ENCODE results near the gene PLCG2.

DNA sequence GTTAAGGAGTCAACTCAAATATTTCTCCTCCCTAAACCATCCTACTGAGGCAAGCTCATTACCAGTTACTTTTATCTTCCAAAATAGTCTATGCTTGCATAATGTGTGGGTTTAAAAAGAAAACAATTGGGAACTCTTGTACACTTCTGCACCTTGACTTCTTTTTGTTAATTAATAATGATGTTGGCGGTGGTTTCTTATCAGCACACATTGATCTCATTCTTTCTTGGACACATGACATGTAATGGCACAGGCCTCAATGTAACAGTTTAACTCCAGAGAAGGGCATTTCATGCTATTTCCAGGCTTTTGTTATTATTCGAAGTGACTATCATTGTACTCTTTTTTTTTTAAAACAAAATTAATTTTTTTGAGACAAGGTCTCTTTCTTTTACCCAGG, 7.8 kb downstream of the PLCG2 start:
- TF ChIP-seq, protein P1, sequence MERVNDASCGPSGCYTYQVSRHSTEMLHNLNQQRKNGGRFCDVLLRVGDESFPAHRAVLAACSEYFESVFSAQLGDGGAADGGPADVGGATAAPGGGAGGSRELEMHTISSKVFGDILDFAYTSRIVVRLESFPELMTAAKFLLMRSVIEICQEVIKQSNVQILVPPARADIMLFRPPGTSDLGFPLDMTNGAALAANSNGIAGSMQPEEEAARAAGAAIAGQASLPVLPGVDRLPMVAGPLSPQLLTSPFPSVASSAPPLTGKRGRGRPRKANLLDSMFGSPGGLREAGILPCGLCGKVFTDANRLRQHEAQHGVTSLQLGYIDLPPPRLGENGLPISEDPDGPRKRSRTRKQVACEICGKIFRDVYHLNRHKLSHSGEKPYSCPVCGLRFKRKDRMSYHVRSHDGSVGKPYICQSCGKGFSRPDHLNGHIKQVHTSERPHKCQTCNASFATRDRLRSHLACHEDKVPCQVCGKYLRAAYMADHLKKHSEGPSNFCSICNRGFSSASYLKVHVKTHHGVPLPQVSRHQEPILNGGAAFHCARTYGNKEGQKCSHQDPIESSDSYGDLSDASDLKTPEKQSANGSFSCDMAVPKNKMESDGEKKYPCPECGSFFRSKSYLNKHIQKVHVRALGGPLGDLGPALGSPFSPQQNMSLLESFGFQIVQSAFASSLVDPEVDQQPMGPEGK (CRISPR knock-in tag; IDR thresholded peaks at IDR 0.05; ENCODE audit: borderline replicate concordance): no peak
- TF ChIP-seq ARNTL (CRISPR knock-in tag; IDR thresholded peaks at IDR 0.05; ENCODE audit: borderline replicate concordance, low read depth) (no peak), TCF4 (CRISPR knock-in tag; IDR thresholded peaks at IDR 0.05; ENCODE audit: borderline replicate concordance) (no peak), BACH2 (CRISPR knock-in tag; IDR thresholded peaks at IDR 0.05; ENCODE audit: borderline replicate concordance) (no peak), ZNF8 (CRISPR knock-in tag; IDR thresholded peaks at IDR 0.05) (no peak), ESRRG (CRISPR knock-in tag; IDR thresholded peaks at IDR 0.05) (no peak), ZC3H10 (CRISPR knock-in tag; IDR thresholded peaks at IDR 0.05) (no peak), TOX (CRISPR knock-in tag; IDR thresholded peaks at IDR 0.05; ENCODE audit: borderline replicate concordance) (no peak), ISL1 (CRISPR knock-in tag; IDR thresholded peaks at IDR 0.05) (no peak), ZFP3 (CRISPR knock-in tag; IDR thresholded peaks at IDR 0.05) (no peak), SNAI2 (CRISPR knock-in tag; IDR thresholded peaks at IDR 0.05) (no peak), ZNF70 (CRISPR knock-in tag; IDR thresholded peaks at IDR 0.05) (no peak)
- TF ChIP-seq, protein P2, sequence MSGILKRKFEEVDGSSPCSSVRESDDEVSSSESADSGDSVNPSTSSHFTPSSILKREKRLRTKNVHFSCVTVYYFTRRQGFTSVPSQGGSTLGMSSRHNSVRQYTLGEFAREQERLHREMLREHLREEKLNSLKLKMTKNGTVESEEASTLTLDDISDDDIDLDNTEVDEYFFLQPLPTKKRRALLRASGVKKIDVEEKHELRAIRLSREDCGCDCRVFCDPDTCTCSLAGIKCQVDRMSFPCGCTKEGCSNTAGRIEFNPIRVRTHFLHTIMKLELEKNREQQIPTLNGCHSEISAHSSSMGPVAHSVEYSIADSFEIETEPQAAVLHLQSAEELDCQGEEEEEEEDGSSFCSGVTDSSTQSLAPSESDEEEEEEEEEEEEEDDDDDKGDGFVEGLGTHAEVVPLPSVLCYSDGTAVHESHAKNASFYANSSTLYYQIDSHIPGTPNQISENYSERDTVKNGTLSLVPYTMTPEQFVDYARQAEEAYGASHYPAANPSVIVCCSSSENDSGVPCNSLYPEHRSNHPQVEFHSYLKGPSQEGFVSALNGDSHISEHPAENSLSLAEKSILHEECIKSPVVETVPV (CRISPR knock-in tag; IDR thresholded peaks at IDR 0.05): no peak
- TF ChIP-seq, protein P3, sequence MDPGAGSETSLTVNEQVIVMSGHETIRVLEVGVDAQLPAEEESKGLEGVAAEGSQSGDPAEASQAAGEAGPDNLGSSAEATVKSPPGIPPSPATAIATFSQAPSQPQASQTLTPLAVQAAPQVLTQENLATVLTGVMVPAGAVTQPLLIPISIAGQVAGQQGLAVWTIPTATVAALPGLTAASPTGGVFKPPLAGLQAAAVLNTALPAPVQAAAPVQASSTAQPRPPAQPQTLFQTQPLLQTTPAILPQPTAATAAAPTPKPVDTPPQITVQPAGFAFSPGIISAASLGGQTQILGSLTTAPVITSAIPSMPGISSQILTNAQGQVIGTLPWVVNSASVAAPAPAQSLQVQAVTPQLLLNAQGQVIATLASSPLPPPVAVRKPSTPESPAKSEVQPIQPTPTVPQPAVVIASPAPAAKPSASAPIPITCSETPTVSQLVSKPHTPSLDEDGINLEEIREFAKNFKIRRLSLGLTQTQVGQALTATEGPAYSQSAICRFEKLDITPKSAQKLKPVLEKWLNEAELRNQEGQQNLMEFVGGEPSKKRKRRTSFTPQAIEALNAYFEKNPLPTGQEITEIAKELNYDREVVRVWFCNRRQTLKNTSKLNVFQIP (CRISPR knock-in tag; IDR thresholded peaks at IDR 0.05; ENCODE audit: borderline replicate concordance, low read depth): no peak
